GM10248 (cell line): ENCODE results near the gene LAMA2.

Experiments used
- CTCF ChIA-PET: fragments of 300-600 bp; sonication (Branson Sonifier 250); formaldehyde crosslinking; extraction: SDS; loops from one replicate; lab custom pipeline; 2021; ENCODE audit warnings: antibody characterized with exemption; lab: Yijun Ruan, JAX
- POLR2A ChIA-PET: fragments of 350-650 bp; sonication (Branson Sonifier 250); formaldehyde crosslinking; extraction: SDS; loops from one replicate; lab custom pipeline; 2020; ENCODE audit warnings: antibody characterized with exemption; lab: Yijun Ruan, JAX
- DNase-seq: peaks from one replicate; pipeline ENCODE4 v3.0.0; 2012; ENCODE audit errors: extremely low spot score
- TF ChIP-seq, protein P1 (sequence below): IDR thresholded peaks from 2 replicates; pipeline ENCODE4 v1.5.1; 2012; ENCODE audit warnings: mild to moderate bottlenecking, low read depth; ENCODE audit errors: extremely low read depth, missing control alignments, control extremely low read depth

LAMA2 gene

DNA sequence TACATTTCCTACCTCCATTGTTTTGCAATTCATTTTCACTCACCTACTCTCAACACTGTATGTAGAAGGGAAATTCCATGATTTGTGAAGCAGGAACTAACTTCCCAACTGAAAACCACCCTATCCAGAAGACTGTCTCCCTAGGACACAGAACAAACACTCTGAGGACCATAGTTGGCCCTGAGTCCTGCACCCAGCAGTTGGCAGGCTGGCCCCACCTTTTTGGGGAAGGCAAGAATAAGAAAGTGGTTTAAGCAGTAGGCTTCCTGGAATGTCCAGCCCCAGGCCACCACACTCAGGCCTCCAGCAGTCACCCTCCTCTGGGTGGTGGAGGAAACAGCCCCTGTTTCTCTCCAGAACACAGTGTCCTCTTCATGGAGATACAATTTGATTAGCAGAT is 568.2 kb downstream of the LAMA2 start:
- ChIA-PET POLR2A (no interaction called here), CTCF (interaction anchor here (1.4 kb wide), 1 partner anchor 9 kb away, joined by 3 read pairs; no protein-coding TSS in a partner anchor)
- TF ChIP-seq, protein P1, sequence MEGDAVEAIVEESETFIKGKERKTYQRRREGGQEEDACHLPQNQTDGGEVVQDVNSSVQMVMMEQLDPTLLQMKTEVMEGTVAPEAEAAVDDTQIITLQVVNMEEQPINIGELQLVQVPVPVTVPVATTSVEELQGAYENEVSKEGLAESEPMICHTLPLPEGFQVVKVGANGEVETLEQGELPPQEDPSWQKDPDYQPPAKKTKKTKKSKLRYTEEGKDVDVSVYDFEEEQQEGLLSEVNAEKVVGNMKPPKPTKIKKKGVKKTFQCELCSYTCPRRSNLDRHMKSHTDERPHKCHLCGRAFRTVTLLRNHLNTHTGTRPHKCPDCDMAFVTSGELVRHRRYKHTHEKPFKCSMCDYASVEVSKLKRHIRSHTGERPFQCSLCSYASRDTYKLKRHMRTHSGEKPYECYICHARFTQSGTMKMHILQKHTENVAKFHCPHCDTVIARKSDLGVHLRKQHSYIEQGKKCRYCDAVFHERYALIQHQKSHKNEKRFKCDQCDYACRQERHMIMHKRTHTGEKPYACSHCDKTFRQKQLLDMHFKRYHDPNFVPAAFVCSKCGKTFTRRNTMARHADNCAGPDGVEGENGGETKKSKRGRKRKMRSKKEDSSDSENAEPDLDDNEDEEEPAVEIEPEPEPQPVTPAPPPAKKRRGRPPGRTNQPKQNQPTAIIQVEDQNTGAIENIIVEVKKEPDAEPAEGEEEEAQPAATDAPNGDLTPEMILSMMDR = no peak
- DNase-seq = no peak

DNA sequence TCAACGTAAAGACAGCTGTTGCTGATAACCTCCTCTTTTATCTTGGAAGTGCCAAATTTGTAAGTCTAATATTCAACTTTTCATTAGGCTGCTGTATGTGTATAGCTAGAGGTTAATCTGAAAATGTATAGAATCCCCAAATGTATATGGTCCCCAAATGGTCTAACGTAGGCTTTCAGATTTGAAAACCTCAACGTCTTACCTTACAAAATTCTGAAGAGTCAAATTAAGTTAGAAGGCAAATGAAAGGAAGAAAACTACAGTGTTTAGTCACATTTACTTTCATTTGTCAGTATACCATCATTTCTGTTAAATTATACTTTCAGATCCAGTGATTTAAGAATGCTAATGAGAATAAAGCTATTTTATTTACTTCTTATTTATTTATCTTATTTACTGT is 570.1 kb downstream of the LAMA2 start:
- ChIA-PET CTCF (no interaction called here), POLR2A (no interaction called here)
- DNase-seq = no peak
- TF ChIP-seq, protein P1 = no peak

DNA sequence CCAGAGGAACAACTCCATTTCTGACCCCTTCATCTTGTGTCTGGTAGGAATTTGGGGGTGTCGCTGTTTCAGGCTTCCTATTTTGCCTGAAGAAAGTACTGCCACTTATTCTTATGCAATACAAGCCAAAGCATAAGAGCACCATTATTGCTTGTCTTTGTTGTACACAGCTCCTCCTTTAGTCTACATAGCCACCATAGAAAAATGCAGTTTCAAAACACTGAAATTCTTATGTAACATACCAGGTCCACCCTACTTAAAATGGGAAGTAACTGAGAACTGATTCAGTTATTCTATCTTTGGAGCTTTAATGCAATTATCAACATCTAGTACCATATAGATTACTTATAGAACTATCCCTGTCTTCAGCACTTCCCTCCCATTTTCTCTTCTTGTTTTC is 571.5 kb downstream of the LAMA2 start:
- POLR2A ChIA-PET = no interaction called here
- TF ChIP-seq, protein P1 = no peak
- no peak for DNase-seq
- CTCF ChIA-PET = interaction anchor here (1.1 kb wide), 1 partner anchor 14 kb away, joined by 3 read pairs; no protein-coding TSS in a partner anchor

DNA sequence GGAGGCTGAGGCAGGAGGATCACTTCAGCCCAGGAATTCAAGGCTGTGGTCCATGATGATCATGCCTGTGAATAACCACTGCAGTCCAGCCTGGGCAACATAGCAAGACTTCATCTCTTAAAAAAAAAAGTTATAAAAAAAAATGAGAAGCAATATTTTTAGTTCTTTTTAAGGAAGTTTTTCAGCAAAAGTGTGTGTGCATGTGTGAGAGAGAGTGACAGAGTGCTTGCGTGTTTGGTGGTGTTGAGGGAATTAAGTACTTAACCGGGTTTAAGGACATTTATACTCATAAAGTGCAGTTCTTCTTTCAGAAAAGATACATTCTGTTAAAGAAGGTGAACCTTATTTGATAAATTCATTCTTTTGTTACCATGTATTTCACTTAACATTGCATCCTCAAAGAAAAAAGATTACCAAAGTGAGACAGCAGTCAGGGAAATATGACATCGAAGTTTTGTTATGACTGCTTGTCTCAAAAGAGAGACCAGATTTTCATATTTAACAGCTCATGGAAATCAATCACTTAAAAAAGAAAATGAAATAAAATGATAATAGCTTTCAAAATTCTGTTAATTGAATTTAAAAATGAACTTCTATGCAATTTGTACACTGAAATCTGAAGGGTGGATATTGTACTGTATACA is 572.3 kb downstream of the LAMA2 start:
- CTCF ChIA-PET = interaction anchor here (1.1 kb wide), 1 partner anchor 13 kb away, joined by 3 read pairs; no protein-coding TSS in a partner anchor
- TF ChIP-seq, protein P1 = no peak

DNA sequence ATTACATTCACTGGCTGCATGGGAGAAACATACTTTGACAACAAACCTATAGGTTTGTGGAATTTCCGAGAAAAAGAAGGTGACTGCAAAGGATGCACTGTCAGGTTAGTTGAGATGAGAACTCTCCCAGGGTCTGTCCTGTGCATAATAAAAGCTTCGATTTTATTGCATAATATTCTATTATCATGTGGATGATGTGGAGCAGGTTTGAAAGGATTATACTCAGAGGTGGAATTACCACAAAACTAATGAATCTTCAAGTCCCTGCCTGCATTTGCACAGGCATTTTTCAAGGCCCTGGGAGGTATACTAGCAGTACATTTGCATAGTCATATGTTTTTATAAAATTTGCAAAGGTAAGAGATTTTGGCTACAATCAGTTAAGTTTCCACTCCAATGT is 577.3 kb downstream of the LAMA2 start:
- CTCF ChIA-PET = interaction anchor here (1.3 kb wide), 1 partner anchor 10 kb away, joined by 3 read pairs; no protein-coding TSS in a partner anchor
- POLR2A ChIA-PET = no interaction called here
- no peak for DNase-seq
- TF ChIP-seq, protein P1 = no peak

More for the DNA sequence above, 572.3 kb downstream of the LAMA2 start:
- DNase-seq = no peak
- POLR2A ChIA-PET = no interaction called here

DNA sequence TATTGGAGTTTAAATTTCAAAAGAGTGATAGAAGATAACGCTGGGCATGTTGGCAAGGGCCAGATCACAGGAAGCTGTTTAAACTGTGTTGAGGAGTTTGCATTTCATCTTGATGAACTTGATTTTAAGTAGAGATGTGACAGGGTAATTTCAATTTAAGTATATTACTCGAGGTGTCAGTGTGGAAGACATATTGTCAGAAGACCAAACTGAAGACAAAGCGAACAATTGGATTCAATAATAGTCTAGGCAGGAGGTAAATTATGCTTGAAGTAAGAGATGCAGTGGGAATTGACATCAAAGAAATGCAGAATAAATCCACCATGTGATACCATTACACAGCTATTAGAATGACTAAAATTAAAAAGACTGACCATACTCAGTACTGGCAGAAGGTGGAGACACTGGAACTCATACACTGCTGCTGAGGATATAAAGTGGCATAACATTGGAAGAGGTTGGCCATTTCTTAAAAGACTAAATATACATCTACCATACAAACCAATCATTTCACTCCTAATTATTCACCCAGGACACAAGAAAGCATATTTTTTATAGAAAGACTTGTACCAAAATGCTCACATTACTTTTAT is 586.2 kb downstream of the LAMA2 start:
- POLR2A ChIA-PET = no interaction called here
- TF ChIP-seq, protein P1 = no peak
- DNase-seq = no peak
- CTCF ChIA-PET = interaction anchor here (1.4 kb wide), 2 partner anchors 15 to 1416 kb away, joined by 3 read pairs; no protein-coding TSS in a partner anchor
